ENCODE measurements around the gene PHC1.
A peak's percentile ranks its signal among the peaks of the same experiment; 100 is the strongest.

PHC1 gene

DNA sequence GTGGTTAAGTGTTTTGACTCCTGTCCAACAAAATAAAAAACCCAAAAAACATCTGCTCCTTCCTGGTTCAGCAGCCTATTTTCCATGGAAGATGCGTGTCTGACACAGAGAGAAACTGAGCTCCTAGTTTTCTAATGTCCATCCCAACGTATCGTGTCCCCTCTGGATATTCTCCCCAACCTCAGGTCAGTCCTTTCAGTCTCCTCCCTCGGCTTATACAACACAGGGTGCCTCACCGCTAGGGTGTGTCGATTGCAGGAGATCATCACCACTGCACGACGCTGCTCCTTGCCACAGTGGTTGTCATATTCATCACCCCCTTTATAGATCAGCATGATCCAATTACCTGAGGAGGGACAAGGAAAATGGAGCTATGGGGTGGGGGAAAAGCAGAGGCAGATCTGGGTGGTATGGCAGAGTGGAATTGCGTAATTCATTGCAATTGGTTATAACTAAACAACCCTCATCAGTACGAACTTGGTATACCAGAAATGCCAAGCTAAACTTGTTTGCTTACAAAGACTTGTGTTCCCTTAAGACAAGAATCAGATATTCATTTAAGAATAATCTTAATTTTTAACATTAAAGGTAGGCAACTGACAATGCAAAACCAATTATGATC is 29.4 kb downstream of the PHC1 start:
- Histone ChIP-seq H4K20me1 (ENCODE audit: insufficient read depth, low read length) (peaks cover 23% of the 10 kb centered on the region; the same call in 1 of the 2 replicates), H3K4me1 (ENCODE audit: insufficient read depth, low read length) (peaks cover 22% of the 10 kb centered on the region), H3K27me3 (ENCODE audit: insufficient read depth, low read length, poor library complexity) (no peaks in the 10 kb centered on the region), H3K9ac (ENCODE audit: low read depth, low read length) (no peak overlapping the region), H3K4me3 (ENCODE audit: low read depth in 1 of 2, low read length in 2 of 2) (no peak overlapping the region), H3K36me3 (ENCODE audit: insufficient read depth, low read length) (peaks cover 61% of the 10 kb centered on the region), H3K9me3 (ENCODE audit: insufficient read depth, low read length, severe bottlenecking) (no peaks in the 10 kb centered on the region), H3K27ac (ENCODE audit: low read length) (no peak overlapping the region), H2AFZ (ENCODE audit: low read depth, low read length) (no peak overlapping the region), H3K79me2 (ENCODE audit: insufficient read depth, low read length) (peaks cover 41% of the 10 kb centered on the region), H3K4me2 (ENCODE audit: insufficient read depth, low read length) (no peak overlapping the region)
- no peak for TF ChIP-seq CTCF (IDR thresholded peaks at IDR 0.05; ENCODE audit: borderline replicate concordance, extremely low read depth, low read length, poor library complexity, severe bottlenecking)
- TF ChIP-seq EZH2 (IDR thresholded peaks at IDR 0.05; ENCODE audit: borderline replicate concordance, low read depth, low read length, severe bottlenecking), result no peak
- DNase-seq (no peak), ATAC-seq (ENCODE audit: insufficient read depth, low read depth) (no peak)

GRCh38 chr12:8946733-8947132 is 32.4 kb downstream of the PHC1 start:
- Histone ChIP-seq H3K4me2 (ENCODE audit: insufficient read depth, low read length) (peak overlapping the region; percentile 77; the same call in 1 of the 2 replicates), H2AFZ (ENCODE audit: low read depth, low read length) (no peak overlapping the region), H3K4me3 (ENCODE audit: low read depth in 1 of 2, low read length in 2 of 2) (no peak overlapping the region; a peak in 1 of 4 replicates), H3K9me3 (ENCODE audit: insufficient read depth, low read length, severe bottlenecking) (no peaks in the 10 kb centered on the region), H4K20me1 (ENCODE audit: insufficient read depth, low read length) (peaks cover 28% of the 10 kb centered on the region; the same call in 1 of the 2 replicates), H3K27ac (ENCODE audit: low read length) (no peak overlapping the region; the same call in 1 of the 2 replicates), H3K79me2 (ENCODE audit: insufficient read depth, low read length) (peaks cover 66% of the 10 kb centered on the region), H3K36me3 (ENCODE audit: insufficient read depth, low read length) (peaks cover 51% of the 10 kb centered on the region), H3K9ac (ENCODE audit: low read depth, low read length) (no peak overlapping the region), H3K4me1 (ENCODE audit: insufficient read depth, low read length) (peaks cover 34% of the 10 kb centered on the region), H3K27me3 (ENCODE audit: insufficient read depth, low read length, poor library complexity) (no peaks in the 10 kb centered on the region)
- TF ChIP-seq CTCF (IDR thresholded peaks at IDR 0.05; ENCODE audit: borderline replicate concordance, extremely low read depth, low read length, poor library complexity, severe bottlenecking), result no peak
- no peak for TF ChIP-seq EZH2 (IDR thresholded peaks at IDR 0.05; ENCODE audit: borderline replicate concordance, low read depth, low read length, severe bottlenecking)
- no peak for ATAC-seq (ENCODE audit: insufficient read depth, low read depth)
- no peak for DNase-seq

- Histone ChIP-seq H3K27me3 (ENCODE audit: insufficient read depth, low read length, poor library complexity) (no peaks in the 10 kb centered on the region), H4K20me1 (ENCODE audit: insufficient read depth, low read length) (peaks cover 23% of the 10 kb centered on the region; the same call in 1 of the 2 replicates), H3K4me2 (ENCODE audit: insufficient read depth, low read length) (peak overlapping the region; percentile 77), H3K27ac (ENCODE audit: low read length) (peak overlapping the region; percentile 88; the same call in 1 of the 2 replicates), H2AFZ (ENCODE audit: low read depth, low read length) (no peak overlapping the region), H3K36me3 (ENCODE audit: insufficient read depth, low read length) (peaks cover 44% of the 10 kb centered on the region), H3K4me3 (ENCODE audit: low read depth in 1 of 2, low read length in 2 of 2) (peak overlapping the region; percentile 84 to 86; a peak in 3 of 4 replicates), H3K9ac (ENCODE audit: low read depth, low read length) (peak overlapping the region; percentile 67), H3K9me3 (ENCODE audit: insufficient read depth, low read length, severe bottlenecking) (peaks cover under 1% of the 10 kb centered on the region), H3K4me1 (ENCODE audit: insufficient read depth, low read length) (peaks cover 34% of the 10 kb centered on the region), H3K79me2 (ENCODE audit: insufficient read depth, low read length) (peaks cover 66% of the 10 kb centered on the region)
- ATAC-seq (ENCODE audit: insufficient read depth, low read depth), result no peak
- TF ChIP-seq EZH2 (IDR thresholded peaks at IDR 0.05; ENCODE audit: borderline replicate concordance, low read depth, low read length, severe bottlenecking) (no peak), CTCF (IDR thresholded peaks at IDR 0.05; ENCODE audit: borderline replicate concordance, extremely low read depth, low read length, poor library complexity, severe bottlenecking) (no peak)
- DNase-seq, result no peak
Measured at GRCh38 chr12:8947737-8948136, 33.4 kb downstream of the PHC1 start.

Data from DND-41 (cell line).